ENCODE results near the gene CACNA1D.

GRCh38 chr3:53534216-53534615 lies 39.8 kb downstream of the CACNA1D start:
- TF ChIP-seq CTCF (IDR thresholded peaks at IDR 0.05; ENCODE audit: poor library complexity), result no peak
- no peak for TF ChIP-seq EZH2phosphoT487 (IDR thresholded peaks at IDR 0.05; ENCODE audit: low read depth, severe bottlenecking, unreplicated experiment)
